Tibial nerve (tissue), 4 donors: ENCODE measurements around the gene SNX24.

ENCODE experiments used
- EP300 ChIP-seq, 2 donors: sonication (generic); formaldehyde crosslinking; IDR thresholded peaks; one replicate each; pipeline ENCODE4 v1.6.1; 2017; ENCODE audit warnings: antibody characterized with exemption in 2 of 2, mild to moderate bottlenecking in 1 of 2
- POLR2A ChIP-seq, 2 donors: fragments of 450-650 bp; IDR thresholded peaks; one replicate each; pipeline ENCODE4 v1.6.1; 2017; ENCODE audit warnings: antibody characterized with exemption in 2 of 2, mild to moderate bottlenecking in 2 of 2, moderate library complexity in 2 of 2
- TF ChIP-seq, protein P1 (sequence below), 5 experiments: fragments of 200-600 bp in 3 of 5; fragments of 450-650 bp in 2 of 5; sonication (generic) in 3 of 5; IDR thresholded peaks; one replicate each; pipeline ENCODE4 v1.5.1; 2016 to 2019; ENCODE audit warnings: antibody characterized with exemption in 5 of 5, mild to moderate bottlenecking in 3 of 5, moderate library complexity in 2 of 5

- TF ChIP-seq, protein P1, sequence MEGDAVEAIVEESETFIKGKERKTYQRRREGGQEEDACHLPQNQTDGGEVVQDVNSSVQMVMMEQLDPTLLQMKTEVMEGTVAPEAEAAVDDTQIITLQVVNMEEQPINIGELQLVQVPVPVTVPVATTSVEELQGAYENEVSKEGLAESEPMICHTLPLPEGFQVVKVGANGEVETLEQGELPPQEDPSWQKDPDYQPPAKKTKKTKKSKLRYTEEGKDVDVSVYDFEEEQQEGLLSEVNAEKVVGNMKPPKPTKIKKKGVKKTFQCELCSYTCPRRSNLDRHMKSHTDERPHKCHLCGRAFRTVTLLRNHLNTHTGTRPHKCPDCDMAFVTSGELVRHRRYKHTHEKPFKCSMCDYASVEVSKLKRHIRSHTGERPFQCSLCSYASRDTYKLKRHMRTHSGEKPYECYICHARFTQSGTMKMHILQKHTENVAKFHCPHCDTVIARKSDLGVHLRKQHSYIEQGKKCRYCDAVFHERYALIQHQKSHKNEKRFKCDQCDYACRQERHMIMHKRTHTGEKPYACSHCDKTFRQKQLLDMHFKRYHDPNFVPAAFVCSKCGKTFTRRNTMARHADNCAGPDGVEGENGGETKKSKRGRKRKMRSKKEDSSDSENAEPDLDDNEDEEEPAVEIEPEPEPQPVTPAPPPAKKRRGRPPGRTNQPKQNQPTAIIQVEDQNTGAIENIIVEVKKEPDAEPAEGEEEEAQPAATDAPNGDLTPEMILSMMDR (IDR thresholded peaks at IDR 0.05), result no peak
- TF ChIP-seq POLR2A (IDR thresholded peaks at IDR 0.05) (no peak), EP300 (IDR thresholded peaks at IDR 0.05) (no peak)
Observed at GRCh38 chr5:122847687-122848081, 2.3 kb downstream of the SNX24 start.
